Esophagus muscularis mucosa (tissue), 4 donors: ENCODE results near the gene COL8A2. TPM values are rescaled to one million over a fixed set of nuclear protein-coding genes. Genes with fewer than 3 reads are reported as not detected.

ENCODE experiments used
- DNase-seq: peaks from one replicate; pipeline ENCODE4 v3.0.0-alpha.2; 2017; ENCODE audit errors: extremely low spot score
- H3K27ac ChIP-seq, 4 donors: fragments of 200-600 bp; sonication (generic); replicated peaks in 1 of 4; 1 replicate in 3 of 4; 2 replicates in 1 of 4; pipeline ENCODE4 v1.5.1; 2016 to 2019; ENCODE audit warnings: mild to moderate bottlenecking in 1 of 4
- H3K27me3 ChIP-seq, 4 donors: fragments of 200-600 bp; sonication (generic); one replicate each; pipeline versions ENCODE4 v1.5.1 to v1.6.0; 2016 to 2019
- H3K36me3 ChIP-seq, 4 donors: fragments of 200-600 bp; sonication (generic); one replicate each; pipeline ENCODE4 v1.5.1; 2016 to 2019
- H3K4me1 ChIP-seq, 4 donors: fragments of 200-600 bp; sonication (generic); one replicate each; pipeline ENCODE4 v1.5.1; 2016 to 2019
- H3K4me3 ChIP-seq, 4 donors: fragments of 200-600 bp; sonication (generic); 1 replicate in 2 of 4; 2 replicates in 2 of 4; pipeline ENCODE4 v1.5.1; 2016 to 2019; ENCODE audit warnings: mild to moderate bottlenecking in 4 of 4, moderate library complexity in 1 of 4
- H3K9me3 ChIP-seq, 4 donors: fragments of 200-600 bp; sonication (generic); 1 replicate in 3 of 4; 2 replicates in 1 of 4; pipeline ENCODE4 v1.5.1; 2016 to 2019
- EP300 ChIP-seq: sonication (generic); formaldehyde crosslinking; IDR thresholded peaks from one replicate; pipeline ENCODE4 v1.6.1; 2017; ENCODE audit warnings: antibody characterized with exemption
- POLR2A ChIP-seq: fragments of 450-650 bp; IDR thresholded peaks from one replicate; pipeline ENCODE4 v1.6.1; 2017; ENCODE audit warnings: antibody characterized with exemption, moderate library complexity, mild to moderate bottlenecking, low read depth
- POLR2AphosphoS5 ChIP-seq, 2 donors: sonication (generic); formaldehyde crosslinking; IDR thresholded peaks; one replicate each; pipeline ENCODE4 v1.6.1; 2017; ENCODE audit warnings: antibody characterized with exemption in 2 of 2
- WGBS: methylation state at CpG from one replicate; pipeline ENCODE4 v1.1.5; 2018; 5-methylcytosine and 5-hydroxymethylcytosine counted together
- intact Hi-C: fragments of 100-400 bp; cut with DNase I; formaldehyde crosslinking; loops from one replicate; pipeline ENCODE4 v1.15.1; 2023
- total RNA-seq, 4 donors: library from RNA; depleted of rRNA; stranded (reverse); fragments of >200 nt; gene quantifications; one replicate each; pipeline versions ENCODE4 v1.1.0 to v1.2.1, GENCODE V29; 2016
- TF ChIP-seq, protein P1 (sequence below), 3 experiments: fragments of 200-600 bp in 2 of 3; fragments of 450-650 bp in 1 of 3; sonication (generic) in 2 of 3; IDR thresholded peaks; one replicate each; pipeline ENCODE4 v1.5.1; 2017 to 2019; ENCODE audit warnings: antibody characterized with exemption in 3 of 3, mild to moderate bottlenecking in 2 of 3, moderate library complexity in 1 of 3

Gene COL8A2
- total RNA-seq, 4 donors from 2014 or later: 20.7 to 57.4 (median 34.7) TPM

DNA sequence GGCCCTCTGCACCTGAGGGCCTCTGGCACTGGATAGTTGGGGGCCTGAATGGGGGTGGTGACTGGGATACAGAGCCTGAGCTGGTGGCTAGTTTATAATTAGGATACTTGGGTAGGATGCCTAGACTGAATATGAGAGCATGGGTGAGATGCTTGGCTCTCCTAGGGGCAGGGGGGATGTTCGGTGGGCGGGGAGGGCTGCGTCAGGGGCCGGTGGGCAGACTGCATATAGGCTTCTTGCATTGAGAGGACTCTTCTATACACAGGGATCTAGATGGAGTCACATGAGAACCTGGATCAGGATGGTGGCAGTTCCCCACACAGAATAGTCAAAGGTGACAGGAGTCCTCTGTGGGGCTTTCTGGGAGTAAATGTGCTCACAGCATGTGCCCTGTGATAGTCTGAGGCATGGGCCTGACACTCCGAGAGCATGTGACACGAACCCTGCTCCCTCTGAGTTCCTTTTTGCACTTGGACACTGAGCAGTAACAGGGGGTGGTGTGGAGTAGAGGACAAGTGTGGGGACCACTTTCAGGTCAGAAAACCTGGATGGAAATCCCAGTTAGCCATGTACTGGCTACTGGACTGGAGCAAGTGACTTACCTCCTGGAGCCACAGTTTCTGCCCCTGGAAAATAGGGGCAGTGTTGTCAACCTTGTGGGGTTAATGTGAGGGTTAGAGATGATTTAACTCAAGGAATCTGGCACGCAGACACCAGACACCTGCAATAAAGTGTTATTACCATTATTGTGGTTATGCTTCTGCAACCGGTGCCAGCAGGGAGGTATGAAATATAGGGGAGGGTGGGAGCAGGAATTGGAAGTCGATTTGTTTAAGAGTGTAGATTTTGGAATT is 33.2 kb upstream of the COL8A2 start:
- intact Hi-C loops: loop anchor here (10.0 kb wide), 1 partner anchor 227 kb away; the partner anchor contains the start of gene STK40
- WGBS: 41% methylated on average over 7 of the region's 9 CpGs
- Histone ChIP-seq H3K4me3 (peak overlapping the region; percentile 70 to 99 (median 98)), H3K4me1 (peaks cover 66 to 85% (median 72%) of the 10 kb centered on the region in 4 donors), H3K36me3 (peaks cover 0 to 20% (median 0%) of the 10 kb centered on the region in 4 donors), H3K27me3 (no peaks in the 10 kb centered on the region), H3K27ac (peak overlapping the region; percentile 97 to 99 (median 98)), H3K9me3 (no peaks in the 10 kb centered on the region)
- no peak for DNase-seq
- TF ChIP-seq POLR2AphosphoS5 (IDR thresholded peaks at IDR 0.05) (peak in 1 of 2 donors; percentile 21), POLR2A (no peak), EP300 (no peak)

GRCh38 chr1:36157115-36157903 is 32.3 kb upstream of the COL8A2 start:
- intact Hi-C loops: loop anchor here (10.0 kb wide), 1 partner anchor 227 kb away; the partner anchor contains the start of gene STK40
- no peaks in the 10 kb centered on the region for H3K27me3 ChIP-seq
- peaks cover 0 to 20% (median 0%) of the 10 kb centered on the region in 4 donors for H3K36me3 ChIP-seq
- WGBS: 2% methylated on average over 9 of the region's 9 CpGs
- H3K4me3 ChIP-seq: peak overlapping the region; percentile 70 to 99 (median 98)
- DNase-seq: no peak
- TF ChIP-seq, protein P1, sequence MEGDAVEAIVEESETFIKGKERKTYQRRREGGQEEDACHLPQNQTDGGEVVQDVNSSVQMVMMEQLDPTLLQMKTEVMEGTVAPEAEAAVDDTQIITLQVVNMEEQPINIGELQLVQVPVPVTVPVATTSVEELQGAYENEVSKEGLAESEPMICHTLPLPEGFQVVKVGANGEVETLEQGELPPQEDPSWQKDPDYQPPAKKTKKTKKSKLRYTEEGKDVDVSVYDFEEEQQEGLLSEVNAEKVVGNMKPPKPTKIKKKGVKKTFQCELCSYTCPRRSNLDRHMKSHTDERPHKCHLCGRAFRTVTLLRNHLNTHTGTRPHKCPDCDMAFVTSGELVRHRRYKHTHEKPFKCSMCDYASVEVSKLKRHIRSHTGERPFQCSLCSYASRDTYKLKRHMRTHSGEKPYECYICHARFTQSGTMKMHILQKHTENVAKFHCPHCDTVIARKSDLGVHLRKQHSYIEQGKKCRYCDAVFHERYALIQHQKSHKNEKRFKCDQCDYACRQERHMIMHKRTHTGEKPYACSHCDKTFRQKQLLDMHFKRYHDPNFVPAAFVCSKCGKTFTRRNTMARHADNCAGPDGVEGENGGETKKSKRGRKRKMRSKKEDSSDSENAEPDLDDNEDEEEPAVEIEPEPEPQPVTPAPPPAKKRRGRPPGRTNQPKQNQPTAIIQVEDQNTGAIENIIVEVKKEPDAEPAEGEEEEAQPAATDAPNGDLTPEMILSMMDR (IDR thresholded peaks at IDR 0.05): no peak
- no peaks in the 10 kb centered on the region for H3K9me3 ChIP-seq
- H3K27ac ChIP-seq: peak overlapping the region; percentile 97 to 99 (median 98)
- H3K4me1 ChIP-seq: peaks cover 63 to 85% (median 70%) of the 10 kb centered on the region in 4 donors

DNA sequence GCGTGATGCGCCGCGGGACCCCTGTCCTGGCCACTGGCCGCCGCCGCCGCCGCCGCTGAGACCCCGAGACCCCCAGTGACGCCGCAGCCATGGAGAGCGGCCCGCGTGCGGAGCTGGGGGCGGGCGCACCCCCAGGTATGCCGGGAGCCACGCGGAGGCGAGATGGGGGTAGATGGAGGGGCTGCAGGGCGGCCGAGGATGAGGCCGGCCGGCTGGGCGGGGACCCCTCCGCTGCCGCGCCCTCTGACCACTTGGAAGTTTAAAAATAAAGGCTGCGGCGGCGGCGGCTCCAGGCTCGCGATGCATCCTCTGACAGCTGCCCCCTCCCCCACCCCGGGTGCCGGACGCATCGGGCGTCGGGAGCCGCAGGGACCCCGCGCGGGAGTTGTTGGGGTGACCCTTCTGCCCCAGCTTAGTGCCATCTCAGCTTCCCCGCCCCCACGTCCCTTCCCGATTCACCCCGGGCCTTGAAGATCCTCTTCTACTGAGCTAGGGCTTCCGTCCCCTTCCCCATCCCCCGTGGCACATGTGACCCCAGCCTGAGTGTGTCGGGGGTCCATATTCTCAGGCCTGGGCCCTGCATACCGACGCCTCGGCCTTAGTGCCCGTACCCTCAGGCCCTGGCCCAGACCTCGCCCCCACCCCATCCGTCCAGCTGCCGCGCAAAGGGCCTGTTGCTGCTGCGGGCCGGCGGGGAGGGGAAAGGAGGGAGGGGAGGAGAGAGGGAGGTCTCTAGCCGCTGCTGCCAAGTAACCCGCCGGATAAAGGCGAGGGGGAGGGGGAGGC is 31.5 kb upstream of the COL8A2 start:
- no peaks in the 10 kb centered on the region for H3K27me3 ChIP-seq
- peaks cover 0 to 20% (median 0%) of the 10 kb centered on the region in 4 donors for H3K36me3 ChIP-seq
- peak overlapping the region; percentile 70 to 99 (median 98) for H3K4me3 ChIP-seq
- TF ChIP-seq POLR2AphosphoS5 (IDR thresholded peaks at IDR 0.05): peak; percentile 39 to 47
- TF ChIP-seq EP300: no peak
- H3K27ac ChIP-seq: peak overlapping the region; percentile 97 to 99 (median 98)
- intact Hi-C loops: loop anchor here (10.0 kb wide), 1 partner anchor 228 kb away; the partner anchor contains the start of gene STK40
- peaks cover 63 to 85% (median 70%) of the 10 kb centered on the region in 4 donors for H3K4me1 ChIP-seq
- WGBS: 0% methylated on average over 16 of the region's 69 CpGs
- DNase-seq: no peak
- no peaks in the 10 kb centered on the region for H3K9me3 ChIP-seq

DNA sequence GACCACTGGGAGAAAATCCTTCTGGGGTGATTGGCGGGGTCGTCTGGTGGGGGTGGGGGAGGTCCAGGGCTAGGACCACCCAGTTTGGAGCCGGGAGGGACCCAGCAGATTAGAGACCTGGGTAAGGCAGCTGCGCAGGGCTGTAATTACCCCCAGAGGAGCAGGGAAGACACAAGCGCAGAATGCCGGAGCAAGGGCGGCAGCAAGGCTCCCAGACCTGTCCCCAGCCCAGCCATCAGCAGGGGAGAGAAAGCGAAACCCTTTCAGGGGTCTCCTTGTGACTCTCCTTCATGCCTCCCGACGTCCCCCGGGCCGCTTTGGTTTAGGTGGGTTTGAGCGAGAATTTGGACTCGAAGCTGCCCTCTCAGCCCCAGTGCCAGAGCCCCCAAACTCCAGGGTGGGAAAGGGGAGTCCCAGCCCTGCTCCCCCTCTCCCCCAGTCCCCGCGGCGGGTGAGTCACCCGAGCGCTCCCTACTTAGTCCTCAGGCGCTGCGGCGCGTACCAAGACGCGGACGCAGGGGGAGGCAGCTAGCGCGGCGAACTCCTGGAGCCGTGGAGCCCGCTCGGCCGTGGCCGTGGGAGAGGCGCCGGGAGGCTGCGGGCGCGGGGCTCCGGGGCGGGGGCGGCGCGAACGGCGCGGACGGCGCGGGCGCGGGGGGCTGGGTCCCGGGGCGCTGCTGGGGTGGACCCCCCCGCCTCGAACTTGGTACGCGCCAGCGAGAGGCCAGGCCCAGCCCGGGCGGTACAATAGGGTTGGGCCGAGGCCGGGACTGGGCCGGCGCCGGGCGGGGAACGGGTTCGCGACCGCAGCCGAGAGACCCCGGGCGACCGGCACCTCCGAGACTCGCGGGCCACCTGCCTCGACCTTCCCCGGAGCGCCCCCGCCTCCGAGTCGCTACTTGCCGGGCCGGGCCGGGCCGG is 30.6 kb upstream of the COL8A2 start, which contains the start of gene MAP7D1:
Gene MAP7D1 (plus strand): TSS at position 753 of the 921 bp plus-strand sequence. CDS start 258 bp downstream, outside the sequence.
- peak within 1 kb of the TSS; percentile 70 to 99 (median 98) for H3K4me3 ChIP-seq
- DNase-seq: peak; percentile 97
- peaks cover 0 to 20% (median 0%) of the 10 kb centered on the region in 4 donors for H3K36me3 ChIP-seq
- intact Hi-C loops: loop anchor here (10.0 kb wide), 1 partner anchor 229 kb away; the partner anchor contains the start of gene STK40
- TF ChIP-seq, protein P1 (IDR thresholded peaks at IDR 0.05): no peak
- TF ChIP-seq POLR2AphosphoS5 (IDR thresholded peaks at IDR 0.05): peak; percentile 88 to 96
- TF ChIP-seq EP300: no peak
- TF ChIP-seq POLR2A: peak; percentile 91
- H3K4me1 ChIP-seq: peaks cover 62 to 85% (median 70%) of the 10 kb centered on the region in 4 donors
- H3K27ac ChIP-seq: peak within 1 kb of the TSS; percentile 97 to 99 (median 98)
- WGBS: no CpG with 5 or more reads among the region's 88 CpGs
- H3K9me3 ChIP-seq: no peaks in the 10 kb centered on the region
- H3K27me3 ChIP-seq: no peaks in the 10 kb centered on the region
